Measurements from ENCODE around the gene DLGAP1. TPM values are rescaled to one million over a fixed set of nuclear protein-coding genes. Genes with fewer than 3 reads are reported as not detected.

Gene DLGAP1
- polyA plus RNA-seq, 4 donors = 0.22 to 0.47 TPM; not detected in 2

GRCh38 chr18:3458378-3458777, 996.7 kb downstream of the DLGAP1 start:
- H3K4me3 ChIP-seq (ENCODE audit: low read depth in 1 of 3, low read length in 3 of 3) = no peak overlapping the region
- no peaks in the 10 kb centered on the region for H3K27me3 ChIP-seq (ENCODE audit: control insufficient read depth in 3 of 3, insufficient read depth in 3 of 3, low read length in 3 of 3)
- DNase-seq = peak in 1 of 2 donors; percentile 31
- peaks cover 0 to 4% of the 10 kb centered on the region in 2 donors for H3K9me3 ChIP-seq (ENCODE audit: control insufficient read depth in 2 of 2, insufficient read depth in 1 of 2, low read depth in 1 of 2, low read length in 1 of 2)
- WGBS, 3 donors = 13 to 40% (median 26%) methylated on average over 3 of the region's 3 CpGs
- H3K36me3 ChIP-seq (ENCODE audit: control insufficient read depth in 3 of 3, insufficient read depth in 2 of 3, low read depth in 1 of 3, low read length in 3 of 3) = peaks cover 4 to 19% (median 10%) of the 10 kb centered on the region in 3 donors
- peak overlapping the region in 2 of 3 donors; percentile 31 to 44 for H3K27ac ChIP-seq (ENCODE audit: low read depth in 1 of 3, low read length in 2 of 3)
- no peak for FAIRE-seq
- peaks cover 2 to 39% (median 6%) of the 10 kb centered on the region in 3 donors for H3K4me1 ChIP-seq (ENCODE audit: control insufficient read depth in 3 of 3, insufficient read depth in 2 of 3, low read depth in 1 of 3, low read length in 2 of 3)

DNA sequence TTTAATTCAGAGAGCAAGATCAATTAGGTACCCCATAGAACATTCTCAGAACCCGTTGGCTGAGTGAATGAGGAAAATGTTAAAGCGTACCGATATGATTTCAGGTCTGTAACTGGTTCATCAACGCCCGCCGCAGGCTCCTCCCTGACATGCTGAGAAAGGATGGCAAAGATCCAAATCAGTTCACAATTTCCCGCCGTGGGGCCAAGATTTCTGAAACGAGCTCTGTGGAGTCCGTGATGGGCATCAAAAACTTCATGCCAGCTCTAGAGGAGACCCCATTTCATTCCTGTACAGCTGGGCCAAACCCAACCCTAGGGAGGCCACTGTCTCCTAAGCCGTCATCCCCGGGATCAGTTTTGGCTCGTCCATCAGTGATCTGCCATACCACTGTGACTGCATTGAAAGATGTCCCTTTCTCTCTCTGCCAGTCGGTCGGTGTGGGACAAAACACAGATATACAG, 997.8 kb downstream of the DLGAP1 start:
- 15 to 58% (median 39%) methylated on average over 15 of the region's 15 CpGs for WGBS, 3 donors
- Histone ChIP-seq H3K36me3 (ENCODE audit: control insufficient read depth in 3 of 3, insufficient read depth in 2 of 3, low read depth in 1 of 3, low read length in 3 of 3) (peaks cover 4 to 19% (median 10%) of the 10 kb centered on the region in 3 donors), H3K27ac (ENCODE audit: low read depth in 1 of 3, low read length in 2 of 3) (peak overlapping the region; percentile 3 to 92 (median 74)), H3K27me3 (ENCODE audit: control insufficient read depth in 3 of 3, insufficient read depth in 3 of 3, low read length in 3 of 3) (no peaks in the 10 kb centered on the region), H3K9me3 (ENCODE audit: control insufficient read depth in 2 of 2, insufficient read depth in 1 of 2, low read depth in 1 of 2, low read length in 1 of 2) (peaks cover 0 to 4% of the 10 kb centered on the region in 2 donors), H3K4me3 (ENCODE audit: low read depth in 1 of 3, low read length in 3 of 3) (peak overlapping the region in 1 of 3 donors; percentile 2), H3K4me1 (ENCODE audit: control insufficient read depth in 3 of 3, insufficient read depth in 2 of 3, low read depth in 1 of 3, low read length in 2 of 3) (peaks cover 2 to 39% (median 6%) of the 10 kb centered on the region in 3 donors)
- DNase-seq = peak in 1 of 2 donors; percentile 42
- no peak for FAIRE-seq

- no peak for FAIRE-seq
- peak overlapping the region; percentile 4 to 92 (median 83) for H3K27ac ChIP-seq (ENCODE audit: low read depth in 1 of 3, low read length in 2 of 3)
- H3K27me3 ChIP-seq (ENCODE audit: control insufficient read depth in 3 of 3, insufficient read depth in 3 of 3, low read length in 3 of 3) = no peaks in the 10 kb centered on the region
- WGBS, 3 donors = 5 to 35% (median 26%) methylated on average over 1 of the region's 1 CpG
- H3K9me3 ChIP-seq (ENCODE audit: control insufficient read depth in 2 of 2, insufficient read depth in 1 of 2, low read depth in 1 of 2, low read length in 1 of 2) = no peaks in the 10 kb centered on the region
- no peak overlapping the region for H3K4me3 ChIP-seq (ENCODE audit: low read depth in 1 of 3, low read length in 3 of 3)
- H3K36me3 ChIP-seq (ENCODE audit: control insufficient read depth in 3 of 3, insufficient read depth in 2 of 3, low read depth in 1 of 3, low read length in 3 of 3) = peaks cover 4 to 14% (median 10%) of the 10 kb centered on the region in 3 donors
- peak; percentile 88 to 89 for DNase-seq
- peaks cover 2 to 39% (median 6%) of the 10 kb centered on the region in 3 donors for H3K4me1 ChIP-seq (ENCODE audit: control insufficient read depth in 3 of 3, insufficient read depth in 2 of 3, low read depth in 1 of 3, low read length in 2 of 3)
Observed at GRCh38 chr18:3456686-3457069, 998.4 kb downstream of the DLGAP1 start.

DNA sequence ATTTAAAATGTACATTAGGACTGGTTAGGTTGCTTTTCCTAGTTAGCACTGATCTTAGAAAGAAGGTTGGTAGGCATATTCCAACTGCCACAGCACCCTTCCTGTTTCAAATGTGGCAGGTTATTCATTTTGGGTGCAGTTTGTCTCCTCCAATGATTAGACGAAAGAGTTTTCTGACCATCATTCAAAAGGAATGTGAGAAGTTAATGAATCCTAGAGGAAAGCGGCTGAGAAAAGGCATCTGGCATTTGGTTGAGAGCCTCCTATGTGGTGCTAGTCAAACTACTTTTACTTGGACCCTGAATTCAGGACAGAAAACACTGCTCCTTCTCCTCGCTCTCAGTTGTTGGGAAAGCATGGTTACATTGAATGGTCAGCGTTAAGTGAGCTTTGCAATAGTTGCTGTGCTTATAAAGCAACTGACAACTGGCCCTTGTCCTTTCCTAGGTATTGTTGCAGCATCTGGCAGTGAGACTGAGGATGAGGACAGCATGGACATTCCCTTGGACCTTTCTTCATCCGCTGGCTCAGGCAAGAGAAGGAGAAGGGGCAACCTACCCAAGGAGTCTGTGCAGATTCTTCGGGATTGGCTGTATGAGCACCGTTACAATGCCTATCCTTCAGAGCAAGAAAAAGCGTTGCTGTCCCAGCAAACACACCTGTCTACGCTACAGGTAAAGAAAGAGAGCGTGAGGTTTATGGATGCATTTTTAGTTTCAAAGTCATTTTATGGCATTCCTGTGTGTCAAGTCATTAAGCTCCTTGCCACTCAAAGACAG, 999.0 kb downstream of the DLGAP1 start:
- DNase-seq = peak; percentile 43 to 83
- Histone ChIP-seq H3K4me1 (ENCODE audit: control insufficient read depth in 3 of 3, insufficient read depth in 2 of 3, low read depth in 1 of 3, low read length in 2 of 3) (peaks cover 2 to 39% (median 6%) of the 10 kb centered on the region in 3 donors), H3K27me3 (ENCODE audit: control insufficient read depth in 3 of 3, insufficient read depth in 3 of 3, low read length in 3 of 3) (no peaks in the 10 kb centered on the region), H3K9me3 (ENCODE audit: control insufficient read depth in 2 of 2, insufficient read depth in 1 of 2, low read depth in 1 of 2, low read length in 1 of 2) (no peaks in the 10 kb centered on the region), H3K36me3 (ENCODE audit: control insufficient read depth in 3 of 3, insufficient read depth in 2 of 3, low read depth in 1 of 3, low read length in 3 of 3) (peaks cover 4 to 14% (median 10%) of the 10 kb centered on the region in 3 donors), H3K27ac (ENCODE audit: low read depth in 1 of 3, low read length in 2 of 3) (peak overlapping the region; percentile 71 to 92 (median 83)), H3K4me3 (ENCODE audit: low read depth in 1 of 3, low read length in 3 of 3) (peak overlapping the region in 1 of 3 donors; percentile 0)
- no peak for FAIRE-seq
- 15 to 62% (median 29%) methylated on average over 10 of the region's 10 CpGs for WGBS, 3 donors

- no peaks in the 10 kb centered on the region for H3K9me3 ChIP-seq (ENCODE audit: control insufficient read depth in 2 of 2, insufficient read depth in 1 of 2, low read depth in 1 of 2, low read length in 1 of 2)
- H3K4me3 ChIP-seq (ENCODE audit: low read depth in 1 of 3, low read length in 3 of 3) = no peak overlapping the region
- 11 to 36% (median 22%) methylated on average over 3 of the region's 3 CpGs for WGBS, 3 donors
- H3K36me3 ChIP-seq (ENCODE audit: control insufficient read depth in 3 of 3, insufficient read depth in 2 of 3, low read depth in 1 of 3, low read length in 3 of 3) = peaks cover 4 to 12% (median 10%) of the 10 kb centered on the region in 3 donors
- DNase-seq = no peak
- H3K4me1 ChIP-seq (ENCODE audit: control insufficient read depth in 3 of 3, insufficient read depth in 2 of 3, low read depth in 1 of 3, low read length in 2 of 3) = peaks cover 2 to 39% (median 6%) of the 10 kb centered on the region in 3 donors
- peak overlapping the region in 1 of 3 donors; percentile 92 for H3K27ac ChIP-seq (ENCODE audit: low read depth in 1 of 3, low read length in 2 of 3)
- H3K27me3 ChIP-seq (ENCODE audit: control insufficient read depth in 3 of 3, insufficient read depth in 3 of 3, low read length in 3 of 3) = no peaks in the 10 kb centered on the region
- no peak for FAIRE-seq
Observed at GRCh38 chr18:3455090-3455635, 999.9 kb downstream of the DLGAP1 start.

GRCh38 chr18:3454365-3455089, 1000.6 kb downstream of the DLGAP1 start:
- Histone ChIP-seq H3K36me3 (ENCODE audit: control insufficient read depth in 3 of 3, insufficient read depth in 2 of 3, low read depth in 1 of 3, low read length in 3 of 3) (peaks cover 4 to 12% (median 10%) of the 10 kb centered on the region in 3 donors), H3K9me3 (ENCODE audit: control insufficient read depth in 2 of 2, insufficient read depth in 1 of 2, low read depth in 1 of 2, low read length in 1 of 2) (no peaks in the 10 kb centered on the region), H3K4me1 (ENCODE audit: control insufficient read depth in 3 of 3, insufficient read depth in 2 of 3, low read depth in 1 of 3, low read length in 2 of 3) (peaks cover 2 to 38% (median 6%) of the 10 kb centered on the region in 3 donors), H3K27me3 (ENCODE audit: control insufficient read depth in 3 of 3, insufficient read depth in 3 of 3, low read length in 3 of 3) (no peaks in the 10 kb centered on the region), H3K27ac (ENCODE audit: low read depth in 1 of 3, low read length in 2 of 3) (peak overlapping the region; percentile 92 to 100 (median 99)), H3K4me3 (ENCODE audit: low read depth in 1 of 3, low read length in 3 of 3) (peak overlapping the region in 2 of 3 donors; percentile 80 to 94)
- FAIRE-seq (no peak), DNase-seq (peak; percentile 69 to 77)
- WGBS, 3 donors = 1% methylated on average over 4 of the region's 4 CpGs

DNA sequence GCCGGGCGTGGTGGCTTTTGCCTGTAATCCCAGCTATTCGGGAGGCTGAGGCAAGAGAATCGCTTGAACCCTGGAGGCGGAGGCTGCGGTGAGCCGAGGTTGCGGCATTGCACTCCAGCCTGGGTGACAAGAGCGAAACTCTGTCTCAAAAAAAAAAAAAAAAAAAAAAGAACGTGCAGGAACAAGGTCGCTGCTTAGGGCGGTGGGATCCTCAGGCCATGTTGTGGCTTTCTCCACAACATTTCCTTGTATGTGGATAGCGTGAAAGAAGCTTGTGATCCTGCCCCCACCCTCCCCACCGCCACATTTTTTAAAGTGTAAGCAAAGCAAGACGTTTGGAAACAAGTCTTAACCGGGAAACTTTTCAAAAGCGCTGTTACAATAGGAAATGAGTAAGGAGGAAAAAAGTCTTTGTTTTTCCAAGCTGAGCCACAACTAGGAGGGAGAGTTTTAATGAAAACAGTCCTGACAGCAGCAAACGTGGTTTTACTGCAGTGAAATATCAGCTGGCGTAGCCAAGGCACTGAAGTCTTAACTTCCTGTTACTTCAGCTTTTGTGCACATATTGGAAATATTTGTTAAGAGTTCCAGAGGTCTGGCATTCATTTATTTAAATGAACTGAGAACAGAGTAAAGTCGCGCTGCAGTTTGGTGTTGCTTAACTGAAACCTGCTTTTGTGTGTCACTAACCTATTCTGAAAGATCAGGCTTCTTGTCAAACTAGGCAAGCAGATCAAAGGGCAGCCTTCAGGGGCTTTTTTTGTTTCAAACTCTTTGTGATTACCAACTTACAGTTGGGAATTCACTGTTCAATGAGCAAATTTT, 1001.4 kb downstream of the DLGAP1 start:
- peak; percentile 66 to 75 for DNase-seq
- Histone ChIP-seq H3K4me1 (ENCODE audit: control insufficient read depth in 3 of 3, insufficient read depth in 2 of 3, low read depth in 1 of 3, low read length in 2 of 3) (peaks cover 2 to 32% (median 6%) of the 10 kb centered on the region in 3 donors), H3K9me3 (ENCODE audit: control insufficient read depth in 2 of 2, insufficient read depth in 1 of 2, low read depth in 1 of 2, low read length in 1 of 2) (no peaks in the 10 kb centered on the region), H3K4me3 (ENCODE audit: low read depth in 1 of 3, low read length in 3 of 3) (peak overlapping the region; percentile 18 to 94 (median 80)), H3K27me3 (ENCODE audit: control insufficient read depth in 3 of 3, insufficient read depth in 3 of 3, low read length in 3 of 3) (no peaks in the 10 kb centered on the region), H3K27ac (ENCODE audit: low read depth in 1 of 3, low read length in 2 of 3) (peak overlapping the region; percentile 92 to 100 (median 99)), H3K36me3 (ENCODE audit: control insufficient read depth in 3 of 3, insufficient read depth in 2 of 3, low read depth in 1 of 3, low read length in 3 of 3) (peaks cover 4 to 10% (median 8%) of the 10 kb centered on the region in 3 donors)
- 5 to 15% (median 10%) methylated on average over 21 of the region's 21 CpGs for WGBS, 3 donors
- no peak for FAIRE-seq
